Stimulated activated CD4-positive, alpha-beta T cell treated with anti-CD3 and anti-CD28 coated beads, TNF-alpha, amount 100 ng/mL, for 4 hours (primary cell): ENCODE measurements around the gene TMOD3.

Source experiments
- DNase-seq, 3 experiments: peaks; one replicate each; pipeline ENCODE4 v3.0.0-alpha.2; 2020; ENCODE audit warnings: low read depth in 3 of 3

TMOD3 gene

GRCh38 chr15:51907136-51907862 is 77.8 kb downstream of the TMOD3 start:
- no peak for DNase-seq

GRCh38 chr15:51908316-51908715 is 78.9 kb downstream of the TMOD3 start:
- no peak for DNase-seq

DNA sequence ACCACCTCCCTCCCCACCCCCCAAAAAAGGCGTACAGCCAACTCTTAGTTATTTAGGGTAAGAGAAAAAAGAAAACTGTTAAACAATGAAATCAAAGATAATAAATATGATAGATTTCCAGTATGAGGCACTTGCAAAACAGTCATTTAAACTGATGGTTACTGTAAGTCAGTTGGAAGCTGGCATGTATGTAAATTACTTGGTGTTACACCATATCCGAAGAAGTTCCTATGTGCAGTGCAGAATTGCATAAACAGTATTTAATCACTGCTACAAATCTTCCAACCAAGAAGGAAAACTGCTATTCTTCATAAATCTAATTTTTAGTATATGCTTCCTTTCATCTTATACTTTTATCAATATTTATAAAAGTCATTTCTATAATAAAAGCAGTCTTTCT is 80.1 kb downstream of the TMOD3 start:
- DNase-seq, result no peak

DNA sequence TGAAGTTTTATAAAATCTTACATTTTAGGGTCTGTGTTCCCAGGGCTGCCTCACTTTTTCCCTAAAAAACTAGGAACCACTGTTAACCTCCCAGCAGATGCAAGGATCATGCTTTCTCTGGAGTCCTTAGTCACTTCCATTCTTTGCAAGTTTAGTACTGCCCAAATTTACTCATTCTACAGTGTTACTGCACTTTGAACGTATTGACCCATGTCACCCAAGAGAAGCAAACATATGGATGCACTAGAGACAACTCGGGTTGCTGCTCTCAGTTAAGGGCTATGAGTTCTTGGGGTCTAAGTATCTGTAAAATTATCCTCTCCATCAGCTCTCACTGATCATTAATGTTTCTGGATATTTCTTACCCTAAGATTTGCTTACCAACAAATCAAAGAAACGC is 83.1 kb downstream of the TMOD3 start:
- DNase-seq, result no peak

DNA sequence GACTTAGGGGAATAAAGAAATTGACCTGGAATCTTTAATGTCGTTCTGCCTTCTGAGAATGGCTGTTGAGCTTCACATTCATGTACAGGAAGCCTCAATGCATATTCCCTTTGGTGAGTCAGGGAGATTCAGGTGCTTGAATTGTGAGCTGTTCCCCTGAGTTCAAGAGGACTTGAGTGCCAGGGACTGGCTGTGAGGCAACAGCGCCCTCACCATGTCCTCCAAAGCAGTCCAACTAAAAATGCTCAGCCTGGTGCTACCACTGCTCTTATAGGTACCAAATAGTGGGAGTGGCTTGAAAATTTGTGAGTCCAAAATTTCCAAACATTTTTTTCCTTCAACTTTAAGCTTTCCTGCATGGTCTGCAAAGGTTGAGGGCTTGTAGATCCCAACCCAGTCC is 88.0 kb downstream of the TMOD3 start:
- DNase-seq, result no peak

DNA sequence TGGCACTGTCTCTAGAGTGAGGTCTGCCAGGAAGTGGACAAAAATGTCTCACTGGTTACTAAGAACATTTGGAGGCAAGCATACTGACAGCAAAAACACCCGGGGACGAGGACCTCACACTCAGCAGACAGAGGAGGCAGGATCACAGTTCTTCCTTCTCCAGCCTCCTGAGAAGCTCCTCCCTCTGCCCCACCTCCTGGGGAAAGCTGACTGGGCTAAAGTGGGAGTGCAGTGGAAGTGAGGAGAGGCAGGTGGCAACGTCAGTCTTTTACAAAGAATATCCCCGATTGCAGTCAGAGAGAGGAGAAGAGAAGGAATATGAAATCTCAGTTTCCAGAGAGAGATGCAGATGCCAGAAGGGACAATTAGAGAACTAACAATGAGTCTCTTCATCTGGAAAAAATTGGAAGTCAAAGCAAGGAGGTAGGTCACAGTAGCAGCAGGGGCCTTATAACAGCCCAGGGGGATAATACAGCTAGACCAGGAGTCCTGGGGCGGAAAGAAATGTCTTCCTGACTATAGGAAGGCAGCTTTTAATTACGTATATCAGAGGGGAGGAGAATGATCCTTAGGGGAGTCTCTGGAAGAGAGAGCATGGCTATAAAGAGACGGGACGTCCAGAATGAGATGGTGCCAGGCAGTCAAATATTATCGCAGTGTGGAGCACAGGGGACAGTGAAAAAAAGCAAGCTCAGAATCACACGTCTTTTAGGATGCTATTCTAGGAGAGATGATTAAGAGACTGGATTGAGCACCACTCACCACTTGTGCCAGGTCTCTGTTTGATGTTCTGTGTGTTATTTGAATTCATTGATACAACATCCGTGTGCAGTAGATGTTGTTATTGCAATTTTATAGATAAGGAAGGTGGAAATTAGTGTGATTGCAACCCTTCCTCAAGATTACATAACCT is 95.0 kb downstream of the TMOD3 start:
- no peak for DNase-seq

- no peak for DNase-seq
These were observed 97.4 kb downstream of the TMOD3 start for GRCh38 chr15:51926809-51927208.

- no peak for DNase-seq
These were observed 101.6 kb downstream of the TMOD3 start for GRCh38 chr15:51931016-51931415.

DNA sequence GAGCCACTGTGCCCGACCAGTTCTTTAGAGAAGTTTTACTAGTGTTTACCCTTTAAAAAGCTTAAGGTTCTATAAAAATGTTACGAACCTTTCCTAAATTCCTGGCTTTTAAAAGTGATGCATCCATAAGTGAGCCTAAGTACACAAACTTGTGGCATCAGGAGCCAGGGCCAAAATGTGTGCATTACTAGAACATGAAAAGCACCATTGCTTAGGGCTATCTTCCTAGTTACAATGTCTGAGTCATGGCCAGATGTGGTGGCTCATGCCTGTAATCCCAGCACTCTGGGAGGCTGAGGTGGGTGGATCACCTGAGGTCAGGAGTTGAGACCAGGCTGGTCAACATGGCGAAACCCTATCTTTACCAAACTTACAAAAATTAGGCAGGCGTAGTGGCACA is 102.2 kb downstream of the TMOD3 start:
- DNase-seq, result no peak

DNA sequence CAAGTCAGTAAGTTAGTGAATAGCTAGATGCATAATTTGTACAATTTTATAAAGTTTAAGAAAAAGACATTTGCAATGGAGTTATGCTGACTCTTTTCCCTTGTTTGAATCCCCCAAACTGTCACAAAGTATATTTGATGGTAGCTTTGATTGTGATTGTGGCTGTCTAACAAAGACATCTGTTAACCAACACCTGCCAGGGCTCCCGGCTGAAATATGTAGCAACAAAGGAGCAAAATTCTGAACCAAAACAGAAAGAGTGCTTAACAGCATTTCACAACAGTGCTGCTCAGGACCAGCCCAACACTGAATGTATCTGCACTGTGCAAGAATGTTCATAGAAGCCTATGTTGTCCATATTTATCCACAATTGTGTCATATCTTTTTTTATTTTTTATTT is 102.7 kb downstream of the TMOD3 start:
- DNase-seq, result no peak

DNA sequence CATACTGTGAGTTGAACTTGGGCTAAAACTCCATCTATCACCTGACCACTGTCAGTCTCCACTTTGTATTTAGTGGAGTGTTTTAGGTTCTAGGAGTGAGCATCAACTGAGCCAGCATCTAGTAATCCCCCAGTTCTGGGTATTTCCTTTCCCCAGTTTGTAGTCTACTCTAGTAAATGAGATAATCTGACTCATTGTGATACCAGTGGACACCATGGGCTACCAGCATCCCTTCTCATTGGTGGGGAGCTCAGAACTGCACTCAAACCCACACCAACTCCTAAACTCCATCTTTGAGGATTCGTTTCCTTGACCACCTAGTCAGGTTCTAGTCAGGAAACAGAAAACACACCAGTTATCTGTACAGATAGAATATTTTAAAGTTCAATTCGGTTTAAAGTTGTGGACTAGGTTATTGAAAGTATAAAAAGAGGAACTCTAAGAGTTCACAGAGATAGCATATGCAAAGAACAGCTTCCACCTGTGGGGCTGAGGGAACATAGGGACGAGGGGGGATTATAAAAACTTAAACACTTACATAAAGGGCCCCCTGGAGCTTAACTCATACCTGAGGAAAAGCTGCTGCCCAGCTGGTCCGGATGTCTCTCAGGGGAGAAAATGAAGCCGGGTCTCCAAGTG is 106.1 kb downstream of the TMOD3 start:
- DNase-seq, result no peak

GRCh38 chr15:51936105-51936478 is 106.6 kb downstream of the TMOD3 start:
- no peak for DNase-seq

DNA sequence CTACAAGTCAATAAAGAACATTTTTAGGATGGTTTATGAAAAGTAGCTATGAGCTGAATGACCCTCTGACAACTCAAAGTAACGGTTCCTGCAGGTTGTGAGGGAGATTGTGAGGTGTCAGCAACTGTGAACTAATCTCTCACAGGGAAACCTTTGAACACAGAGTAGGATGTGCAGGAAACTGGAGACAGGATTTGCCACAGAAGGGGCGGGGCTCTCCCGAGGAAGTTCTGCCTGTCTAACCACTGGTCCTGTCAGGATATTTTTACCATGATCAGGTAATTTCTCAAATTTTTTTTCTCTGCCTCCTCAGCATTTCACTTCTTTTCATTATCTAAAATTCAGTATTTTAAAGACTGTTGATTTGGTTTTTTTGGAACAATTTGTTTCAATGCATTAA is 108.8 kb downstream of the TMOD3 start:
- no peak for DNase-seq

GRCh38 chr15:51939216-51939615 is 109.8 kb downstream of the TMOD3 start:
- DNase-seq, result no peak

DNA sequence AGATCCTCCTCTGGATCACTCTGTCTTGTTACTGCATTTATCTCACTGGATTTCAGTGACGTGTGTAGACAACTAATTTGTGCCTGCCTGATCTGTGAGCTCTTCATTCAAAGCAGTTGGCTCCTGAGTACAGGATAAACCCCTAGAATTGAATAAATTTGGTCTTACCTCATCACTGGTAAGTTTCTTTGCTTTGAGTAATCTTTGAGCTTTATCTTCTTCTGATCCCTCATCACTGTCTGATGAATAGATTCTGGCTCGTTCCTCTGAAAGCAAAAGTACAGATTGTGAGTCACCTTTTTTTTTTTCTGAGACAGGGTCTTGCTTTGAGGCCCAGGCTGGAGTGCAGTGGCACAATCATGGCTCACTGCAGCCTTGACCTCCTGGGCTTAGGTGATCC is 117.7 kb downstream of the TMOD3 start:
- no peak for DNase-seq

GRCh38 chr15:51952805-51953204 is 123.4 kb downstream of the TMOD3 start:
- DNase-seq, result no peak

DNA sequence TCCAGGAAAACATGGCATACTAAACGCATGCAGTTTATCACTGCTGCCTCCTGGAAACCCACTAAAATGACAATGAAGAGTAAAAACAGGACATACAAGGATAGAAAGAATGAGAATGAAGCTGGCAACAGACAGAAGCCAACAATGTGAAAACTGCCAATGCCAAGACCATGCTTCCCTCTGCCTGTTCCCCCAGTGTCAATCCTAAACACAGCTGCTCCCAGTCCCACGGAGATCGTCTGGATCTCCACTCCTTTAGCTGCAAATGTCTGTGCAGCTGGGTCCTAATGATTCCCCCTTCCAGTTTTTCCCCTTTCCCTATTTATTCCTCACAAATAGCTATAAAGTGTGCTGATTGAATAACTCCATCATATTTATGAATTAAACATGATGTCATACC is 126.1 kb downstream of the TMOD3 start:
- no peak for DNase-seq
